ENCODE data around the gene IPO11.
"Not testable (repeated sequence)": the region's sequence is repeated elsewhere in the genome, so short reads cannot be mapped to it uniquely, and the experiment has no call there.

Gene IPO11

GRCh38 chr5:62457071-62457470 lies 44.5 kb downstream of the IPO11 start:
- no peak for DNase-seq

GRCh38 chr5:62460578-62460983 lies 48.0 kb downstream of the IPO11 start:
- no peak for DNase-seq

- DNase-seq = no peak
Observed at GRCh38 chr5:62461561-62461960, 49.0 kb downstream of the IPO11 start.

- DNase-seq = no peak
Observed at GRCh38 chr5:62465985-62466925, 53.7 kb downstream of the IPO11 start.

GRCh38 chr5:62473209-62473608 lies 60.6 kb downstream of the IPO11 start:
- no peak for DNase-seq

GRCh38 chr5:62475072-62475471 lies 62.5 kb downstream of the IPO11 start:
- no peak for DNase-seq

- DNase-seq = no peak
Observed at GRCh38 chr5:62477801-62478200, 65.2 kb downstream of the IPO11 start.

GRCh38 chr5:62483556-62483955 lies 71.0 kb downstream of the IPO11 start:
- DNase-seq = no peak

GRCh38 chr5:62486672-62487071 lies 74.1 kb downstream of the IPO11 start:
- DNase-seq = no peak

- no peak for DNase-seq
Observed at GRCh38 chr5:62488531-62488930, 76.0 kb downstream of the IPO11 start.

- DNase-seq = no peak
Observed at GRCh38 chr5:62489471-62489870, 76.9 kb downstream of the IPO11 start.

GRCh38 chr5:62494772-62495171 lies 82.2 kb downstream of the IPO11 start:
- DNase-seq = no peak

- no peak for DNase-seq
Observed at GRCh38 chr5:62496876-62497275, 84.3 kb downstream of the IPO11 start.

- no peak for DNase-seq
Observed at GRCh38 chr5:62498961-62499360, 86.4 kb downstream of the IPO11 start.

- DNase-seq = no peak
Observed at GRCh38 chr5:62499756-62500155, 87.2 kb downstream of the IPO11 start.

- no peak for DNase-seq
Observed at GRCh38 chr5:62502456-62503101, 90.0 kb downstream of the IPO11 start.

GRCh38 chr5:62504129-62504528 lies 91.6 kb downstream of the IPO11 start:
- no peak for DNase-seq

- DNase-seq = no peak
Observed at GRCh38 chr5:62506659-62507460, 94.3 kb downstream of the IPO11 start.

- not testable (repeated sequence) for DNase-seq
Observed at GRCh38 chr5:62508760-62509159, 96.2 kb downstream of the IPO11 start.

GRCh38 chr5:62509806-62510205 lies 97.2 kb downstream of the IPO11 start:
- DNase-seq = no peak

GRCh38 chr5:62513085-62513484 lies 100.5 kb downstream of the IPO11 start:
- not testable (repeated sequence) for DNase-seq

GRCh38 chr5:62514510-62515119 lies 102.1 kb downstream of the IPO11 start:
- DNase-seq = no peak

- DNase-seq = not testable (repeated sequence)
Observed at GRCh38 chr5:62520812-62521211, 108.2 kb downstream of the IPO11 start.

Data from NCI-H2107 (cell line).